Mesodermal cell (in vitro differentiated cells): Measurements from ENCODE around the gene PRKD3.
"Not testable (repeated sequence)": the region's sequence is repeated elsewhere in the genome, so short reads cannot be mapped to it uniquely, and the experiment has no call there.

ENCODE experiments used
- H3K27ac ChIP-seq: 2 replicates; pipeline ENCODE4 v1.7.0; 2013; ENCODE audit warnings: mild to moderate bottlenecking, low read depth, low read length, moderate library complexity; ENCODE audit not compliant: severe bottlenecking
- H3K36me3 ChIP-seq: 2 replicates; pipeline ENCODE4 v1.7.1; 2013; ENCODE audit warnings: mild to moderate bottlenecking, low read length, moderate library complexity; ENCODE audit not compliant: control insufficient read depth, insufficient read depth
- H3K4me1 ChIP-seq: one replicate; pipeline ENCODE4 v1.7.1; 2013; ENCODE audit warnings: mild to moderate bottlenecking, low read length; ENCODE audit not compliant: insufficient read depth, control insufficient read depth, poor library complexity, severe bottlenecking
- H3K4me3 ChIP-seq: 2 replicates; pipeline ENCODE4 v1.7.0; 2013; ENCODE audit warnings: low read length, control low read depth, mild to moderate bottlenecking; ENCODE audit not compliant: insufficient read depth, poor library complexity, severe bottlenecking; ENCODE audit errors: extremely low read depth
- H3K9me3 ChIP-seq: 2 replicates; pipeline ENCODE4 v1.7.1; 2013; ENCODE audit warnings: mild to moderate bottlenecking, low read length, moderate library complexity; ENCODE audit not compliant: control insufficient read depth
- WGBS, 2 experiments: methylation state at CpG; one replicate each; pipeline ENCODE4 v1.1.5; 2013; ENCODE audit warnings: missing lambda C conversion rate in 2 of 2; ENCODE audit not compliant: insufficient coverage in 2 of 2; 5-methylcytosine and 5-hydroxymethylcytosine counted together

Gene PRKD3

DNA sequence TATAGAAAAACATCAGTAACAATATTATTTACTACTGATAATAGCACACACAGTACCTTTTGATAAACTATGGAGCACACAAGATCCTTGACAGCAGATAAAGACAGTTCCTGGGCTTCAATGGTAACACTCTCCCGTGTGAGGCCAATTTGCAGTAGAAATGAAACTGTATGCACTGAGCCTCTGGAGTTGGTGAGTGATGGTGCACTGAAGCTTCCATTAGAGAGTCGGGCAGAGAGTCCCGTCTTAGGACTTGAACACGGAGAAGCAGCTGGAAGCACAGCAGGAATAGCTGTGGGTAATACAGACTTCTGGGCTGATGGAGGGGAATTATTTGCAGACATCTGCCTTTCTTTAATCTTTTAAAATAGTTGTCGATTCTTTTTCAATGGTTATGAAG lies 8.5 kb downstream of the PRKD3 start:
- no peak overlapping the region for H3K27ac ChIP-seq
- no peak overlapping the region for H3K4me3 ChIP-seq
- H3K4me1 ChIP-seq: peaks cover 19% of the 10 kb centered on the region
- 92 to 100% methylated on average over 2 to 4 of the region's 5 CpGs for WGBS, 2 experiments
- no peaks in the 10 kb centered on the region for H3K9me3 ChIP-seq
- peaks cover 17% of the 10 kb centered on the region for H3K36me3 ChIP-seq

DNA sequence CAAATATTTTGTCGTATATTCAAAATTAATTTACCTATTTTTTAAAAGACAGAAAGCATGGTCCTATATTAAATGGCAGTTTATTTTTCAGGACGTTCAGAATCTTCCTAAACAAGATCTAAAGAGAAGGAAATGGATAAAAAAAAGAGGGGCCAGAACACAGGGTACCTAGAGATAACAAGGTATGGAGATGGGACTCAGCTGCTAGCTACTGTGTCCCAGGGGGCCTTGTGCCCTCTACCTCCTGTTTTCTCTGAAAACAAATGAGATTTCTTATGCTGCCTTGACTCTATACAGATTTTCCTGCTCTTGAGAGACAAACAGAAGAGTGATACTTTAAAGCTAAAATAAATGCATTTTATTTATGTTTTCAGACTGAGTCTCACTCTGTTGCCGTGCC lies 9.3 kb downstream of the PRKD3 start:
- peaks cover 23% of the 10 kb centered on the region for H3K36me3 ChIP-seq
- 80 to 100% methylated on average over 2 of the region's 3 CpGs for WGBS, 2 experiments

DNA sequence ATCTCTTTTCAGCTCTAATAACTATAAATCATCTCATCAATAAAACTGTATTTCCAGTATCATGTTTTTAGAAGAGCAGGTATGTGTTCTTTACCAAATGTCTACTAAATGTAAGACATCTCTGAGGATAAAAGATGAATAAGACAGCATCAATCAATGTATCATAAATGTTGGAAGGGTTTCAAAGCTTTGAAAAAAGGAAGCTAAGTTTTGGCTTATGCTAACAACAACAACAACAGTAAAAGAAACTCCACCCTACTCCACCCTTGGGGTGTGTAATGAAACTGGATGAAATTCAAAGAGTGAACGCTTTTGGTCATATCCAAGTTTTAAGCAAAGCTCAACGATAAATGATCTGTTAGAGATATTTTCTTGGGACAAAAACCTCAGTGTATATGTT lies 17.1 kb downstream of the PRKD3 start:
- Histone ChIP-seq H3K4me1 (peaks cover 2% of the 10 kb centered on the region), H3K9me3 (no peaks in the 10 kb centered on the region), H3K4me3 (no peak overlapping the region), H3K36me3 (peaks cover 45% of the 10 kb centered on the region), H3K27ac (no peak overlapping the region)
- 93 to 100% methylated on average over 2 of the region's 2 CpGs for WGBS, 2 experiments

More for the DNA sequence above, 9.3 kb downstream of the PRKD3 start:
- H3K4me1 ChIP-seq: peaks cover 19% of the 10 kb centered on the region
- no peak overlapping the region for H3K27ac ChIP-seq
- H3K9me3 ChIP-seq: no peaks in the 10 kb centered on the region
- no peak overlapping the region for H3K4me3 ChIP-seq

DNA sequence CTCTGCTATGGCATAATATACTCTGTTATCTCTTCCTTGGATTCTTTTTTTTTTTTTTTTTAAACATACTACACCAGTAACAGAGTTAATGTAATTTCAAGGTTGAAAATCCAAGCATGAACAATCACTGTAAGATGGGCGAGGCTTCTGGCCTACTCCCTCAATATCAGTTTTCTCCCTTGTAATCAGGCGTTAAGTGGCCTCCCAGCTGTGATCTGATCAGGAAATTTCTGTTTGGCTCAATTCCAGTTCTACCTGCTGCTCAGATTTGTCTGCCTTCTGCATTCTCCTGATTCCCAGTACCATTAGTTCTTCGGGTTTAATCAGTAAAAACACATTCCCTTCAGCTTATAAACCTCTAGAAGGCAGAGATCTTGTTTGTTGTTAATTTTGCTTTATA lies 18.6 kb downstream of the PRKD3 start:
- H3K4me1 ChIP-seq: peaks cover 2% of the 10 kb centered on the region
- peaks cover 45% of the 10 kb centered on the region for H3K36me3 ChIP-seq
- H3K4me3 ChIP-seq: no peak overlapping the region
- H3K27ac ChIP-seq: no peak overlapping the region
- WGBS, 2 experiments: 87 to 93% methylated on average over 2 of the region's 3 CpGs
- no peaks in the 10 kb centered on the region for H3K9me3 ChIP-seq

DNA sequence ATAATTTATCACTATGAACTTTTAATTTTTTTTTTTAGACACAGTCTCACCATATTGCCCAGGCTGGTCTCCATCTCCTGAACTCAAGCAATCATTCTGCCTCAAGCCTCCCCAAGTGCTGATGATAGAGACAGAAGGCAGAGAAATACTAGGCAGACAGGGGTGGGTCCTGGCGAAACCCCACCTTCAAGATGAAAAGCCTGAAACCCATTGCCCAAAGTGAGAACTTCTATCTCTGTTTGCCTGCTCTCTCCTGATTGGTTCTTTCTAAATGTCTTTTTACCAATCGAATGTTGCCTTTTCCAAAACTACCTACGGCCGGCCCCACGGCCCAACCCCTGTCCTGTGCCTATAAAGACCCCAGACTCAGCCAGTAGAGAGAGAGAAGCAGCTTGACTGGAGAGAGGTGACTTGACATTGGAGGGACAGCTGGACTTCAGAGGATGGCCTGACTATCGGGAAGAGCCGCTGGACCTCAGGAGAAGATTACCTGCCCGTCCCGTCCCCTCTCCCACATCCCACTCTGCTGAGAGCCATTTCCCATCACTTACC lies 21.9 kb downstream of the PRKD3 start:
- peaks cover 37% of the 10 kb centered on the region for H3K36me3 ChIP-seq
- H3K27ac ChIP-seq: no peak overlapping the region
- 96 to 100% methylated on average over 5 to 8 of the region's 9 CpGs for WGBS, 2 experiments
- H3K4me3 ChIP-seq: no peak overlapping the region
- peaks cover 2% of the 10 kb centered on the region for H3K4me1 ChIP-seq
- no peaks in the 10 kb centered on the region for H3K9me3 ChIP-seq

DNA sequence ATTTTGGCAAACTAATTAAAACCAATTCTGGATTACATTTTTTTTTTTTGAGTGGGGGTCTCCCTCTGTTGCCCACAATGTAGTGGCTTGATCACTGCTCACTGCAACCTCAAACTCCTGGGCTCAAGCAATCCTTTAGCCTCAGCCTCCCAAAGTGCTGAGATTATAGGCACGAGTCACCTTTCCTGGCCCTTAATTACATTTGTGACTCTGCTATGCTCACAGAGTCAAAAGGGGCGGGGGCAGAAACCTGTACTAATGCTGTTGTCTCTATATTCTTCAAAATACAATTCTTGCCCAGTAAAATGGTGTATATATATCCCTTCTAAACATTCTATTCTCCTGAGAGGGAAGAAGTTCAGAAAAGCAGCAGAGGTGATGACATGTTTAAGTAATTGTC lies 23.2 kb downstream of the PRKD3 start:
- Histone ChIP-seq H3K27ac (no peak overlapping the region), H3K4me1 (no peaks in the 10 kb centered on the region), H3K9me3 (no peaks in the 10 kb centered on the region), H3K4me3 (no peak overlapping the region), H3K36me3 (peaks cover 37% of the 10 kb centered on the region)
- WGBS, 2 experiments: 70% methylated on average over 1 of the region's 2 CpGs; no CpG with 5 or more reads in 1 of the 2 experiments

DNA sequence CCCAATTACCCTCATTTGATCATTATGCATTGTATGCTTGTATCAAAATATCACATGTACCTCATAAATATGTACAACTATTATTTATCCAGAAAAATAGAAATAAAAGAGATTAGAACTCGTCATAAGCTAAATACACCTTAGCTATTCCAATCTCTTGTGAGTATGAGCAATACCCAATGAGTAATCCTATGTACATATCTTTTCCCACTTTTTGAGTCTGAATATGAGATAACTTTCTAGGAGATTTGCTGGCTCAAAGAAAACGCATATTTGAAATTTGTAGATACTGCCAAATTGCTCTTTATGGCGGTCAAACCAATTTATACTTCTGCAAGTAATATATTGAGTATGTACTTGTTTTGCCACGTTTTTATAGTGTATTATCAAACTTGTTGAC lies 24.1 kb downstream of the PRKD3 start:
- Histone ChIP-seq H3K36me3 (peaks cover 31% of the 10 kb centered on the region), H3K9me3 (no peaks in the 10 kb centered on the region), H3K4me3 (no peak overlapping the region), H3K4me1 (no peaks in the 10 kb centered on the region), H3K27ac (no peak overlapping the region)
- no CpG with 5 or more reads among the region's 4 CpGs for WGBS, 2 experiments

DNA sequence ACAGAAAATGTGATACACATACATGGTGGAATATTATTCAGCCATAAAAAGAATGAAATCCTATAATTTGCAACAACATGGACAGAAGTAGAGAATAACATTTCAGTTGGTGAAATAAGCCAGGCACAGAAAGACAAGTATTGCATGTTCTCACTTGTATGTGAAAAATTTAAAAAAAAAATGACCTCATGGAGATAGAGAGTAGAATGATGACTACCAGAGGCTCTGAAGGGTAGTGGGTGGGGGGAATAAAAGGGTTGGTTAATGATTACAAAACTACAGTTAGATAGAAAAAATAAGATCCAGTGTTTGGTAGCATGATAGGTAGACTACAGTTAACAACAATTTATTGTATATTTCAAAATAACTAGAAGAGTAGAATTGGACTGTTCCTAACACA lies 24.5 kb downstream of the PRKD3 start:
- Histone ChIP-seq H3K4me1 (no peaks in the 10 kb centered on the region), H3K9me3 (no peaks in the 10 kb centered on the region)

DNA sequence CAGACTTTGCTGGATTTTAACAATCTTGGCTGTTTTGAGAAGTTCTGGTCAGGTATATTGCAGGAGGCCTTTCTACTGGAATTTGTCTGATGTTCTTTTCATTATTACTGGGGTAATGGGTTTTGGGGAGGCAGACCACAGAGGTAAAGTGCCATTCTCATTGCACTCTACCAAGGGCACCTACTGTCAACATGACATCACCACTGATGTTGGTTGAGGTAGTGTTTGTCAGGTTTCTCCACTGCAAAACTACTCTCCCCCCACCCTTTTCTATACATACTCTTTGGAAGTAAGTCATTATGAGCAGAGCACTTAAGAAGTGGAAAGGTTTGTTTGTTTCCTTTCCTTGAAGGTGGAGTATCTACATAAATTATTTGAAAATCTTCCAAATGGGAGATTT lies 27.0 kb downstream of the PRKD3 start:
- H3K9me3 ChIP-seq: no peaks in the 10 kb centered on the region
- no peak overlapping the region for H3K4me3 ChIP-seq
- H3K27ac ChIP-seq: no peak overlapping the region
- peaks cover 16% of the 10 kb centered on the region for H3K36me3 ChIP-seq
- no peaks in the 10 kb centered on the region for H3K4me1 ChIP-seq

More for the DNA sequence above, 24.5 kb downstream of the PRKD3 start:
- Histone ChIP-seq H3K27ac (no peak overlapping the region), H3K36me3 (peaks cover 29% of the 10 kb centered on the region), H3K4me3 (no peak overlapping the region)

DNA sequence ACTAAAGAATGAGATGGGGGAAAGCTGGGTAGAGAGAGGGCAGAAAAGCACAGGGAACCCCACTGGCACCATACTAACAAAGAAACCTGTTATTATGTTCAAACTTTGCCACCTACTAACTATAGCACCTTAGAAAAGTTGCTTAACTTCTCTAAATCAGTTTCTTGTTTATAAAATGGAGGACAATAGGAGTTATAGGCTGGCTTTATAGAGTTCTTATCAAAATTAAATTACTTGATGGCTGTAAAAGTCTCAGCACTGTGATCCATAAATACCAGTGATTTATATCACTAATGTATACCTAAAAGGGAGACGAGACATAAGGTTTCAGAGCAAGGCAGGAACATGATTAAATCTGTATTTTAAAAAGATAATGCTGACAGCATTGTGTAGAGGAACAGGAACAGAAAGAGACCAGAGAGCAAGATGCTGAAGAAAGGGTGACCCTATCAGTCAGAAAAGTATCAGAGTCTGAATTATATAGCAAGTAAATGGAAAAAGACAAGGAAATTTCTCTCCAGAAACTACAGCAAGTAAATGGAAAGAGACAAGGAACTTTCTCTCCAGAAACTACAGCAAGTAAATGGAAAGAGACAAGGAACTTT lies 29.1 kb downstream of the PRKD3 start:
- no peaks in the 10 kb centered on the region for H3K9me3 ChIP-seq
- H3K4me1 ChIP-seq: no peaks in the 10 kb centered on the region
- H3K4me3 ChIP-seq: no peak overlapping the region
- H3K36me3 ChIP-seq: peaks cover 31% of the 10 kb centered on the region
- H3K27ac ChIP-seq: no peak overlapping the region
- 86 to 100% methylated on average over 1 of the region's 1 CpG for WGBS, 2 experiments

DNA sequence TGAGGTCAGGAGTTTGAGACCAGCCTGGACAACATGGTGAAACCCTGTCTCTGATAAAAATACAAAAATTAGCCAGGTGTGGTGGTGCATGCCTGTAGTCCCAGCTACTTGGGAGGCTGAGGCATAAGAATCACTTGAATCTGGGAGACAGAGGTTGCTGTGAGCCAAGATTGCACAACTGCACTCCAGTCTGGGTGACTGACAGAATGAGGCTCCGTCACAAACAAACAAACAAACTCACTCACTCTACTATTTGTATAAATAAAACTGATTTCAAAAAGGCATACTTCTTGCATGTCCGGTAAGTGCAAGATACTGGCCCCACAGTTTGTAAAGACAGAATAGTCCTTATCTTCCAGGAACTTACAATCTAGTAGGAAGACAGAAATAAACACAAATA lies 29.8 kb downstream of the PRKD3 start:
- no CpG with 5 or more reads among the region's 2 CpGs for WGBS, 2 experiments
- H3K4me1 ChIP-seq, H3K27ac ChIP-seq: not testable (repeated sequence)

More for the DNA sequence above, 29.8 kb downstream of the PRKD3 start:
- not testable (repeated sequence) for H3K4me3 ChIP-seq, H3K9me3 ChIP-seq
- H3K36me3 ChIP-seq: peaks cover 36% of the 10 kb centered on the region
